HG03095 (cell line): ENCODE data around the gene OR2T5.
"Not testable (repeated sequence)": the region's sequence is repeated elsewhere in the genome, so short reads cannot be mapped to it uniquely, and the experiment has no call there.

Experiments used
- ATAC-seq: cut with Tn5 transposase; IDR thresholded peaks from one replicate; pipeline ENCODE4 v1.9.1; 2021; ENCODE audit warnings: moderate library complexity; ENCODE audit not compliant: unreplicated experiment

OR2T5 gene

GRCh38 chr1:248488289-248488688, at the start of gene OR2T5:
OR2T5 (plus strand) TSS chr1:248488589; CDS start chr1:248488589, 0 bp downstream.
- not testable (repeated sequence) for ATAC-seq

GRCh38 chr1:248438668-248439067, 49.7 kb upstream of the OR2T5 start:
- ATAC-seq, result not testable (repeated sequence)

GRCh38 chr1:248439283-248439682, 49.1 kb upstream of the OR2T5 start:
- not testable (repeated sequence) for ATAC-seq

- not testable (repeated sequence) for ATAC-seq
Observed at GRCh38 chr1:248442500-248443277, 45.7 kb upstream of the OR2T5 start.

- ATAC-seq, result not testable (repeated sequence)
Observed at GRCh38 chr1:248444603-248445002, 43.8 kb upstream of the OR2T5 start.

GRCh38 chr1:248445399-248445798, 43.0 kb upstream of the OR2T5 start, which contains the start of gene OR2T2:
OR2T2 (plus strand) TSS chr1:248445637; CDS start chr1:248452798, 7,161 bp downstream.
- ATAC-seq, result not testable (repeated sequence)

GRCh38 chr1:248448409-248449074, 39.8 kb upstream of the OR2T5 start:
- peak; percentile 43 for ATAC-seq

GRCh38 chr1:248449821-248450465, 38.4 kb upstream of the OR2T5 start:
- ATAC-seq, result not testable (repeated sequence)

GRCh38 chr1:248450466-248451145, 37.8 kb upstream of the OR2T5 start:
- peak; percentile 78 for ATAC-seq

GRCh38 chr1:248453619-248454018, 34.8 kb upstream of the OR2T5 start:
- ATAC-seq, result not testable (repeated sequence)

- not testable (repeated sequence) for ATAC-seq
Observed at GRCh38 chr1:248455045-248455444, 33.3 kb upstream of the OR2T5 start.

GRCh38 chr1:248456635-248457034, 31.8 kb upstream of the OR2T5 start:
- not testable (repeated sequence) for ATAC-seq

- ATAC-seq, result not testable (repeated sequence)
Observed at GRCh38 chr1:248459117-248459516, 29.3 kb upstream of the OR2T5 start.

- no peak for ATAC-seq
Observed at GRCh38 chr1:248471154-248471553, 17.2 kb upstream of the OR2T5 start.

GRCh38 chr1:248472111-248472510, 16.3 kb upstream of the OR2T5 start:
- ATAC-seq, result not testable (repeated sequence)

GRCh38 chr1:248473051-248473450, 15.3 kb upstream of the OR2T5 start, which contains the start of gene OR2T3:
OR2T3 (plus strand) TSS chr1:248473351; CDS start chr1:248473351, 0 bp downstream.
- not testable (repeated sequence) for ATAC-seq

GRCh38 chr1:248475660-248476059, 12.7 kb upstream of the OR2T5 start:
- not testable (repeated sequence) for ATAC-seq

- peak; percentile 92 for ATAC-seq
Observed at GRCh38 chr1:248481686-248482579, 6.5 kb upstream of the OR2T5 start.

GRCh38 chr1:248496661-248497060, 8.3 kb downstream of the OR2T5 start:
- not testable (repeated sequence) for ATAC-seq
